Measurements from ENCODE around the gene BANP. TPM values are rescaled to one million over a fixed set of nuclear protein-coding genes. Genes with fewer than 3 reads are reported as not detected.
A peak's percentile ranks its signal among the peaks of the same experiment; 100 is the strongest.

BANP gene
- total RNA-seq, 1 donor from 2014 or later: 29.7 TPM

GRCh38 chr16:87953308-87954215 lies 2.3 kb downstream of the BANP start:
- DNase-seq: no peak
- intact Hi-C loops (cut with DNase I): no loop called here
- peak overlapping the region; percentile 10 for H3K4me3 ChIP-seq
- H3K27me3 ChIP-seq (ENCODE audit: low read depth): no peaks in the 10 kb centered on the region
- peak overlapping the region; percentile 77 for H3K27ac ChIP-seq
- H3K36me3 ChIP-seq: peaks cover 12% of the 10 kb centered on the region
- H3K9me3 ChIP-seq: no peaks in the 10 kb centered on the region
- peaks cover 56% of the 10 kb centered on the region for H3K4me1 ChIP-seq
- TF ChIP-seq CTCF (IDR thresholded peaks at IDR 0.05): no peak
- no peak for ATAC-seq

DNA sequence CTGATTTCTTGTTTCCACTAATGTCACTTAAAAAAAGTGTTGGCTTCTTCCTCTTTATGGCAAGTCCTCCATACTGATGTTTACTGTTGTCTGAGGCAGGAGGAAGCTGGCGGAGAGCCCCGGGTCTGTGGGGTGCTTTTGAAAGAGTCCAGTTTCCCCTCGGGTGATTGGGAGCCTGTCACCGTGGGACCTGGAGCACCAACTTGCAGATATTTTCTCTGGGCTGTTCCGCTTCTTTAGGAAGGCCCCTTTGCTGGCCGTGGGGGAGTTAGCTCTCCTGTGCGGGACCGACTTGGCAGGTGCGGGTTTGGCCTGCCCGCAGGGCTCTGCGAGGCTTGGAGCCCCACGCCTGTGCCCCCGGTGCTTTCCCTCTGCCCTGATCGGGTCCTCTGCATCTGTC lies 3.1 kb downstream of the BANP start:
- Histone ChIP-seq H3K4me1 (peaks cover 56% of the 10 kb centered on the region), H3K27ac (peak overlapping the region; percentile 77), H3K27me3 (ENCODE audit: low read depth) (no peaks in the 10 kb centered on the region), H3K4me3 (no peak overlapping the region), H3K36me3 (peaks cover 13% of the 10 kb centered on the region), H3K9me3 (no peaks in the 10 kb centered on the region)
- intact Hi-C loops (cut with DNase I): no loop called here
- peak; percentile 71 for DNase-seq
- ATAC-seq: no peak
- TF ChIP-seq CTCF (IDR thresholded peaks at IDR 0.05): no peak

GRCh38 chr16:87954826-87955225 lies 3.6 kb downstream of the BANP start:
- no peaks in the 10 kb centered on the region for H3K9me3 ChIP-seq
- peaks cover 13% of the 10 kb centered on the region for H3K36me3 ChIP-seq
- ATAC-seq (no peak), DNase-seq (peak; percentile 61)
- H3K27me3 ChIP-seq (ENCODE audit: low read depth): no peaks in the 10 kb centered on the region
- no peak overlapping the region for H3K4me3 ChIP-seq
- TF ChIP-seq CTCF (IDR thresholded peaks at IDR 0.05): no peak
- H3K27ac ChIP-seq: peak overlapping the region; percentile 77
- peaks cover 56% of the 10 kb centered on the region for H3K4me1 ChIP-seq
- intact Hi-C loops (cut with DNase I): no loop called here

DNA sequence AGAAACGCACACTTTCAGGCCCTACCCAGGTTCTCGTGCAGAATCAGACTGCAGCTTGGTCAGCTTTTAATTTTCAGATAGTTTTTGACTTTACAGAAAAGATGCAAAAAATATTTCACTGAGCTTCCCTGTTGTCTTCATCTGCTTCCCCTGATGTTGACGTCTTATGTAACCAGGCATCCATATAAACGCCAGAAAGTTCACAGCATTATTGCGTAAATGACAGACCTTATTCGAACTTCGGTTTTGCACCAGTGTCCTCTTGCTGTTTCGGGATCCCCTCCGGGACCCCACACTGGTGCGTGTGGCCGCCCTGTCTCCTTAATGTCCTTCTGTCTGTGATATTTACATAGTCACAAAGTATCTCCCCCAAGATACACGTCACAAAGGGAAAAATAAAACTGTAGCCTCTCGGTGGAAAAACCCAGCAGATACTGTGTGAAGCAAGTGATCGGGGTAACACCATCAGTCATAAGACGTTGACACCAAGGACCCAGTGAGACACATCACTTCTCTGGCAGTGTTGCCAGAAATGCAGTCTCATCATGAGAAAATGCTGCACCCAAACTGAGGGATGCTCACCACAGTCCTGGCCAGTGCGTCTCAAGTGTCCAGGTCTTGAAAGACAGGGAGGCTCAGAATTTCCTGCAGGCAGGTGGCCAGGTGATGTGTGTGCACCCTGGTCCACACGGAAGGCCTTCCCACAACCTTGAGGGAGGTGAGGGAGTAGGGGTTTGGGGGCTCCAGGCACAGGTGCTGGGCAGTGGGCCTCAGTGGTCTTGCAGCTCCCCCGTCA lies 4.3 kb downstream of the BANP start:
- H3K36me3 ChIP-seq: peaks cover 13% of the 10 kb centered on the region
- no peak for ATAC-seq
- peak overlapping the region; percentile 77 for H3K27ac ChIP-seq
- TF ChIP-seq CTCF (IDR thresholded peaks at IDR 0.05): no peak
- no peaks in the 10 kb centered on the region for H3K27me3 ChIP-seq (ENCODE audit: low read depth)
- H3K4me3 ChIP-seq: no peak overlapping the region
- no peaks in the 10 kb centered on the region for H3K9me3 ChIP-seq
- DNase-seq: no peak
- intact Hi-C loops (cut with DNase I): no loop called here
- peaks cover 56% of the 10 kb centered on the region for H3K4me1 ChIP-seq

GRCh38 chr16:87956098-87956364 lies 4.8 kb downstream of the BANP start:
- Histone ChIP-seq H3K4me3 (peak overlapping the region; percentile 15), H3K27me3 (ENCODE audit: low read depth) (no peaks in the 10 kb centered on the region), H3K4me1 (peaks cover 56% of the 10 kb centered on the region), H3K9me3 (no peaks in the 10 kb centered on the region), H3K36me3 (peaks cover 13% of the 10 kb centered on the region), H3K27ac (peak overlapping the region; percentile 77)
- ATAC-seq: no peak
- intact Hi-C loops (cut with DNase I): no loop called here
- TF ChIP-seq CTCF (IDR thresholded peaks at IDR 0.05): no peak
- no peak for DNase-seq

Measured in lower lobe of right lung (tissue), 2 donors.